Coronary artery (tissue), 2 donors: ENCODE measurements around the gene TPPP.
"Not testable (repeated sequence)": the region's sequence is repeated elsewhere in the genome, so short reads cannot be mapped to it uniquely, and the experiment has no call there.

ENCODE experiments used
- DNase-seq: peaks from one replicate; pipeline ENCODE4 v3.0.0-alpha.2; 2017; ENCODE audit warnings: low spot score
- H3K27ac ChIP-seq, 2 donors: fragments of 200-600 bp; sonication (generic); one replicate each; pipeline ENCODE4 v1.5.1; 2016 to 2019
- H3K4me3 ChIP-seq: fragments of 200-600 bp; sonication (generic); 2 replicates; pipeline ENCODE4 v1.5.1; 2016; ENCODE audit warnings: mild to moderate bottlenecking, moderate library complexity
- CTCF ChIP-seq: fragments of 200-600 bp; sonication (generic); IDR thresholded peaks from one replicate; pipeline ENCODE4 v1.5.1; 2019; ENCODE audit warnings: antibody characterized with exemption

TPPP gene

GRCh38 chr5:638501-639252 lies 54.5 kb downstream of the TPPP start:
- TF ChIP-seq CTCF = no peak
- no peak for DNase-seq
- no peak overlapping the region for H3K27ac ChIP-seq
- no peak overlapping the region for H3K4me3 ChIP-seq

- no peak for DNase-seq
- H3K27ac ChIP-seq = no peak overlapping the region
- no peak overlapping the region for H3K4me3 ChIP-seq
- TF ChIP-seq CTCF = no peak
These were observed 55.3 kb downstream of the TPPP start for GRCh38 chr5:637581-638450.

- no peak for TF ChIP-seq CTCF
- no peak overlapping the region for H3K27ac ChIP-seq
- DNase-seq = no peak
- H3K4me3 ChIP-seq = no peak overlapping the region
These were observed 56.2 kb downstream of the TPPP start for GRCh38 chr5:636951-637350.

GRCh38 chr5:635306-636055 lies 57.7 kb downstream of the TPPP start:
- TF ChIP-seq CTCF = no peak
- no peak overlapping the region for H3K27ac ChIP-seq
- H3K4me3 ChIP-seq = no peak overlapping the region
- no peak for DNase-seq

GRCh38 chr5:634191-634590 lies 59.0 kb downstream of the TPPP start:
- Histone ChIP-seq H3K27ac (no peak overlapping the region), H3K4me3 (no peak overlapping the region)
- TF ChIP-seq CTCF = no peak
- DNase-seq = no peak

GRCh38 chr5:633501-633955 lies 59.6 kb downstream of the TPPP start:
- Histone ChIP-seq H3K27ac (no peak overlapping the region), H3K4me3 (no peak overlapping the region)
- no peak for TF ChIP-seq CTCF
- DNase-seq = no peak

GRCh38 chr5:628351-629205 lies 64.6 kb downstream of the TPPP start:
- H3K27ac ChIP-seq, DNase-seq, H3K4me3 ChIP-seq: not testable (repeated sequence)
